Activated naive CD4-positive, alpha-beta T cell treated with anti-CD3 and anti-CD28 coated beads, Interleukin-2, amount 50 U/mL, for 24 hours (primary cell): Measurements from ENCODE around the gene KIAA1328.

Experiments
- H3K27ac Mint-ChIP-seq: one replicate; pipeline ENCODE4 v1.8.0; 2021; ENCODE audit warnings: mild to moderate bottlenecking, mixed read lengths
- H3K27me3 Mint-ChIP-seq: one replicate; pipeline ENCODE4 v1.8.0; 2021; ENCODE audit warnings: mixed read lengths
- H3K36me3 Mint-ChIP-seq: one replicate; pipeline ENCODE4 v1.8.0; 2021; ENCODE audit warnings: mixed read lengths
- H3K4me1 Mint-ChIP-seq: one replicate; pipeline ENCODE4 v1.8.0; 2021; ENCODE audit warnings: mixed read lengths
- H3K4me3 Mint-ChIP-seq: one replicate; pipeline ENCODE4 v1.8.0; 2021; ENCODE audit warnings: mild to moderate bottlenecking, mixed read lengths
- H3K9me3 Mint-ChIP-seq: one replicate; pipeline ENCODE4 v1.8.0; 2021; ENCODE audit warnings: mixed read lengths

Gene KIAA1328

DNA sequence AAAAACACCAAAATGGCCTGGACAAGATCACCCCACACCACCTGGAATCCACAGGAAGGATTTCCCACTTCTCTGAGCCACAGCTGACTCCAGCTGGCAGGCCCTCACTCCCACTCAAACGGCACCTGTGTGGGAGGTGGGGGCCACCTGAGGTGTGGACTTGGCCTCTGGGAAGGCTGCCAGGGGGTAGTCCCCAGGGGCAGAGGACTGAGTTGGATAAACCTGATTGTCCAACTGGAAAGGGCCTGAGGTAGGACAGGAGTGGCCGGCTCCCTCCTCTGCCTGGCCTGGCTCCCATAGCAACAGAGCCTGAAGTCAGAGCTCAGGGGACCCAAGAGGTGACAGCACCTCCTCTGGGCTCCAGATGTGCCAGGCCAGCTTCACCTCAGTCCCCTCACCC, 436.5 kb downstream of the KIAA1328 start:
- H3K27ac Mint-ChIP-seq: no peak overlapping the region
- no peaks in the 10 kb centered on the region for H3K4me1 Mint-ChIP-seq
- peaks cover 7% of the 10 kb centered on the region for H3K27me3 Mint-ChIP-seq
- no peaks in the 10 kb centered on the region for H3K36me3 Mint-ChIP-seq
- H3K4me3 Mint-ChIP-seq: no peak overlapping the region
- peaks cover 3% of the 10 kb centered on the region for H3K9me3 Mint-ChIP-seq

DNA sequence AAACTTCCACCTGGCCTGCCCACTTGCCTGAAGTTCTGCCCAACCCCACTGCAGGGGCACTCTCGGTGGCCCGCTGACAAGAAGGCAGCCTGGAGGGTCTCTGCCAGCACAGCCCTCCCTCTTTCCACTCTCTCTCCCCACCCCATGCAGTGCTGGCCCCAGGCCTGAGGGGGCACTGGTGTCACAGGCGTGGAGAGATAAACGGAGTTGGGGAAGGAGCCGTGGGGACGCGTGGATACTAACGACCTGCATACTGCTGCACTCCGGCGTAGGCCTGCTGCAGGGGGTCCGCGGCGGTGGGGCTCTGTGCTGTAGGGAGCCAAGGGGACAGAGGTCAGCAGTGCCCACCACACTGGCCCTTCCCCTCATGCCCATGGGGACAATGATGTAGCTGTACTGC, 437.4 kb downstream of the KIAA1328 start:
- Mint-ChIP-seq H3K4me3 (no peak overlapping the region), H3K27me3 (peaks cover 7% of the 10 kb centered on the region), H3K9me3 (peaks cover 5% of the 10 kb centered on the region), H3K27ac (no peak overlapping the region), H3K4me1 (no peaks in the 10 kb centered on the region), H3K36me3 (no peaks in the 10 kb centered on the region)

DNA sequence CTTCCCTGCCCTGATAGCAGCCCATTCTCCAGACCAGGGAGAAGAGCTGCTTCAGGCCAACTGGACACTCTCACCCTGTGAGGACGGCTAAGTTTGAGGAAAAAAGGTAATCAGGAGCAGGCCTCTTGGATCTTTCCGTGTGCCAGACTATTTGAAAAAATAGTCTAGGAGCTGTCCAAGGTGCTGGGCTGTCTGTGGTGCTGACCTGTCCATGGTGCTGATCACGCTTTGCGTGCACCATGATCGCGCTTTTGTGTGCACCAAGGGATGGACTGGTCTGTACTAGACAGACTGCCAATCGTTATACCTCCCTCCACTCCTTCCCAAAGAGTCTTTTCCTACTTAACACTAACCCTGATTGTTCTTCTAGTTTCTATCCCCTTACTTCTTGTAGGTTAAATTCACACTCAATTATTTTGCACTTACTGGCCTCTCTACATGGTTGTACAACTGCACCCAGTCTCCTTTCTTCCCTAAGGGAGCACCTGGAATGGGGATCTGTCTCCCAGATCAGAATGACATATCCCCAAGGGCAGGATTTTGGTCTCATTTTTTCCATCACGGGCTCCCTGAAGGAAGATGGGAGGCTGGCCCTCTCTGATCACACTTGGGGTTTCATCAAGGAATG, 441.2 kb downstream of the KIAA1328 start:
- Mint-ChIP-seq H3K9me3 (peaks cover 5% of the 10 kb centered on the region), H3K27ac (no peak overlapping the region), H3K4me1 (no peaks in the 10 kb centered on the region), H3K4me3 (no peak overlapping the region), H3K36me3 (no peaks in the 10 kb centered on the region), H3K27me3 (peaks cover 9% of the 10 kb centered on the region)

DNA sequence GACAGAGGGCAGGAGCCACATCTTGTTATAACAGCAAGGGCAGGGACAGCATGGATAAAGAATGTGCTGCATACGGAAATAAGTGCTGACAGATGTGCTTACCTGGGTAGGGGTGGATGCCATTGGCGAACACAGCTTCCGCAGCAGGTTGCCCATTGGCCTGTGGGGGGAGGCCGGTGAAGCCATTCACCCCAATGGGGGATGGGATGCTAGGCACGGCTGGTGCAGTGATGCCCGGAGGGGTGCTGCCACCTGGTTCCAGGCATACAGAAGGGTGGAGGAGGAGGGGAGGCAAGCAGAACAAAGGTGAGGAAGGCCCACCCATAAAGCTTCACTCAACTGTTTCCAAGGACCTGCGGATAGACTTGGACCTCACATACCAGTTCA, 441.7 kb downstream of the KIAA1328 start:
- peaks cover 5% of the 10 kb centered on the region for H3K9me3 Mint-ChIP-seq
- peaks cover 2% of the 10 kb centered on the region for H3K4me1 Mint-ChIP-seq
- H3K36me3 Mint-ChIP-seq: peaks cover 2% of the 10 kb centered on the region
- H3K27ac Mint-ChIP-seq: no peak overlapping the region
- peaks cover 11% of the 10 kb centered on the region for H3K27me3 Mint-ChIP-seq
- no peak overlapping the region for H3K4me3 Mint-ChIP-seq

DNA sequence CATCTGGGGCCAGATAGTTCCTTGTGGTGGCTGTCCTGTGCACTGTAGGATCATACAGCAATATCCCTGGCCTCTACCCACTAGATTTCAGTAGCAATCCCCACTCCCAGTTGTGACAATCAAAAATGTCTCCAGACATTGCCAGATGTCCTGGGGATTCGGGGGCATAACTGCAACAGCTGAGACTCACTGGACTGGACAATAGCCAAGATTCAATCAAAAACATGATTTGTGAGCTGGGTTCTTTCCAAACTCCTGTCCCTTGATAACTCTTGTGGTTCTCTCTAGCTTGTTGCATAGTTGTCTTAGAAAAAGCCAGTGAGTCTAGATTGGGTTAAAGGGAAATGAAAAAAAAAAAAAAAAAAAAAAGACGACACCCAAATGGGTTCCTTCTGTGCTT, 443.3 kb downstream of the KIAA1328 start:
- Mint-ChIP-seq H3K4me1 (peaks cover 6% of the 10 kb centered on the region), H3K27ac (no peak overlapping the region), H3K4me3 (no peak overlapping the region), H3K9me3 (peaks cover 5% of the 10 kb centered on the region), H3K36me3 (peaks cover 3% of the 10 kb centered on the region), H3K27me3 (peaks cover 19% of the 10 kb centered on the region)

DNA sequence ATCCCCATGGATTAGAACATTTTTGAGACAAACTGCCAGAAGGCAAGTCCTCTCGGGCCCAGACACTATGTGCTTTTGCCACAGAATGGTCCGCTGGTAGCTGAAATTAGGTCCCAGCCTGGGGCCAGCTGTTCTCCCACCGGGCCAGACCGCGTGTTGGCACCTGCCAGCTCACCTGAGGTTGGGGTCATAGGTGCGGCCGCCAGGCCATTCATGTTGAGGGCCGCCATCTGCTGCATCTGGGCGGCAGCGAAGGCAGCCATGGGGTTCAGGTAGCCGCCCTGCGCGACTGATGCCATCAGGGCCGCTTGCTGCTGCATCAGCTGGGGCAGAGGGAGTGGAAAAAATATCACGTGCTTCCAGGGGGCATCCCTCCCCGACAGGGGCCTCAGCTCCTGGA, 443.9 kb downstream of the KIAA1328 start:
- Mint-ChIP-seq H3K27me3 (peaks cover 20% of the 10 kb centered on the region), H3K27ac (no peak overlapping the region), H3K36me3 (peaks cover 3% of the 10 kb centered on the region), H3K4me1 (peaks cover 6% of the 10 kb centered on the region), H3K9me3 (peaks cover 5% of the 10 kb centered on the region), H3K4me3 (no peak overlapping the region)

DNA sequence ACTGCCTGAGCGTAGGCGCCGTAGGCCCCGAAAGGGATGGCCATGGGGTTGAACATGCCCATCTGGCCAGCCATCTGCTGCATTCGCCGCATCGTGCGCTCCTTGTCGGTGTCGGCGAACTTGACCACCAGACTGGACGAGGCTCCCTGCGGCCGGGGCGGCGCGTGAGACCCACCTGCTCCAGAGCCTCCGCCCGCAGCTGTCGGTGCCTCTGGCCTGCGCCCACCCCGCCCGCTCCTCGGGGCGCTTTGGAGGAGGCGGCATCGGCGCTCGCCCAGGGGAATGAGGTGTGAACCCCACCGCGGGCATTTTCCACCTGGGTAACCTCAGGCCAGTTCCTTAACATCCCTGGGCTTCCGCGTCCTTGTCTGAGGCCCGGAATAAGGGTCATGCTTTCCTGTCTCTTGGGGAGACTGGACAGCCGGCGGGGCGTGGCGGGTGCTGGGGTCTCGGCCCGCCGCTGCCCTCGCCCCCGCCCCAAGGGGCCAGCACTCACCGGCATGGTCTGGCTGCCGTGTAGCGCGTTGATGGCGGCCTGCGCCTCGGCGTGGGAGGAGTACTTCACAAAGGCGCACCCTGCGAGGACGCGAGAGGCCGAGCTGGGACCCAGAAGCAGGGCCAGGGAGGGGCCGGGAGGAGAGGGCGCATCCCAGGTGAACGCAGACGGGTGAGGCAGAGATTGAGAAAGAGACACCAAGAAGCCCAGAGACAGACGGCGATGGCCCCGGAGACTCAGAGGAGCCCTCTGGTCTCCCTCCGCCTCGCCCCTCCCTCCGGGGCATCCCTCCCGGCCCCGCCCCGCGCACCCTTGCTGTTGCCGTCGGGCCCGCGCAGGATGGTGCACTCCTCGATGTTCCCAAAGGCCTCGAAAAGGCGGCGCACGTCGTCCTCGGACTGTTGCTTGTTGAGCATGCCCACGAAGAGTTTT, 445.6 kb downstream of the KIAA1328 start:
- peaks cover 6% of the 10 kb centered on the region for H3K4me1 Mint-ChIP-seq
- peaks cover 22% of the 10 kb centered on the region for H3K27me3 Mint-ChIP-seq
- H3K27ac Mint-ChIP-seq: no peak overlapping the region
- peaks cover 3% of the 10 kb centered on the region for H3K36me3 Mint-ChIP-seq
- H3K9me3 Mint-ChIP-seq: peaks cover 5% of the 10 kb centered on the region
- no peak overlapping the region for H3K4me3 Mint-ChIP-seq

DNA sequence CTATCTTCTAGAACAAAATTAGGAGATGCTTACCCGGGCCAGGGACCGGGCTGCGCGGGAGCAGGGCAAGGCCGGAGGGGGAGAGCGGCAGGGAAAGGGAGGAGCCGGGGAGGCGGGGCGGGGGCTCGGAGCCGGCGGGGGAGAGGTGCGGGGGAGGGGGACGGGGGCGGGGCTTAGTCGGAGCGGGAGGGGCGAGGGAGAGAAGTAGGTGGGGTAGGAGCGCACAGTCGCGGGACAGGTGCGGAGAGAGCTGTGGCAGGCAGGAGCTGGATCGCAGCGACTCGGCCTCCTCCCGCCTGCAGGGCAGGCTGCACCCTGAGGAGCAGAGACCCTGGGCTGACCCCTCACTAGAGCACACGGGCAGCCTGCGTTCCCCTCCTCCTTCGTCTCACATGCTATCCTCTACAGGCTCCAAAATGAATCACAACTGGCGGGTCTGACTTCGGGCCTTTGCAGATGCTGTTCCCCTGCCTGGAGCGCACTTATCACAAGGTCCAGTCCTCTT, 446.4 kb downstream of the KIAA1328 start:
- Mint-ChIP-seq H3K27ac (no peak overlapping the region), H3K4me3 (no peak overlapping the region), H3K36me3 (peaks cover 3% of the 10 kb centered on the region), H3K9me3 (peaks cover 3% of the 10 kb centered on the region), H3K4me1 (peaks cover 6% of the 10 kb centered on the region), H3K27me3 (peaks cover 21% of the 10 kb centered on the region)

DNA sequence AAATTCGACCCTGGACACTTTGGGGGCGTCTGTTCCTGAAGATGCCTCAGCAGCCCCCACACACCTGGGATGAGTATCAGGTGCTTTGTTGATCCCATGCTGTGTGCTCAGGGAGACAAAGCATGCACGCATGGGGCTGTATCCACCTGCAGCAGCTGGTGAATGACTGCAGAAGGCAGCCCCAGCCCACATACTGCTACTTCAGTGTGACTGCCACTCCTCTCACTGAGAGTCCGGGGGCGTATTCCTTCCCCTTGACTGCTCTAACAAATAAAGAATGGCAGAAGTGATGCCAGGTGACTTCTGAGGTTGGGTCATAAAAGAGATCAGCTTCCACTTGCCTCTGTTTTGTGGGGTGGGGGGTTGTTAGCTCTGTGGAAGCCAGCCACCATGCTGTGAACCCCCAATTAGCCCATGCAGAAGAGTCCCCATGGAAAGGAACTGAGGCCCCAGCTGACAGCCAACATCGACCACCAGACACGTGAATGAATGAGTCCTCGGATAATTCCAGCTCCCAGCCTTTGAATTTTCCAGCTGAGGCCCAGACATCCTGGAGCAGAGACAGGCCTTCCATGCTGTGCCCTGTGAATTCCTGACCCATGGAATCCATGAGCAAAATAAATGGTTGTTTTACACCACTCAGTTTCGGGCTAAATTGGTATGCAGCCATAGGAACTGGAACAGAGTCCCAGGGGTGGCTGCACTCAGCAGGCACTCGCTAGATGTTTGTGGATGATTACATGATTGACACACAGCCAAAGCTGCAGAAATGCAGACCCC, 447.4 kb downstream of the KIAA1328 start:
- Mint-ChIP-seq H3K36me3 (peaks cover 3% of the 10 kb centered on the region), H3K27me3 (peaks cover 21% of the 10 kb centered on the region), H3K9me3 (no peaks in the 10 kb centered on the region), H3K27ac (no peak overlapping the region), H3K4me3 (no peak overlapping the region), H3K4me1 (peaks cover 6% of the 10 kb centered on the region)

DNA sequence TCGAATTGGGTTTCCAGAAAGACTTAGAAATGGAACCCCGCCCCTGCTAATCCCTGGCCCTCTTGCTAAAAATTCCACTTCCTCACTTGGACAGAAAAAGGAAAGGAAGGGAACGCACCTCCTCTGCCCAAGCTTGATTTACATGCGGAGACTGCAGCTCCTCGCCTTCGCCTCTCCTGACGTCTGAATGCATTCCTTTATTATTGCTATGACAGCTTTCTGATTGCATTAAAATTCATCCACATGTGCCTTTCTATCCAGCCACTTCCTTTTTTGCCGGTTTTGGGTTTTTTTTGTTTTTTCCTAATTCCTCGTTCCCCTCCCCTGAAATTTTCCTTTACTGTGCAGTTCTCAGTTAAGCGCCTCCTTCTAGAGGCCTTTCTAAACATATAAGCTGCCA, 448.9 kb downstream of the KIAA1328 start:
- no peak overlapping the region for H3K27ac Mint-ChIP-seq
- H3K9me3 Mint-ChIP-seq: no peaks in the 10 kb centered on the region
- H3K36me3 Mint-ChIP-seq: peaks cover 3% of the 10 kb centered on the region
- no peak overlapping the region for H3K4me3 Mint-ChIP-seq
- H3K4me1 Mint-ChIP-seq: peaks cover 6% of the 10 kb centered on the region
- H3K27me3 Mint-ChIP-seq: peaks cover 19% of the 10 kb centered on the region
